Measurements from ENCODE around the gene CLSTN1.

The CLSTN1 gene

GRCh38 chr1:9867408-9868243 is 43.9 kb upstream of the CLSTN1 start:
- no peak overlapping the region for H3K4me2 ChIP-seq (ENCODE audit: low read length)
- H4K12ac ChIP-seq (ENCODE audit: low read depth, low read length) = no peak overlapping the region
- H4K91ac ChIP-seq (ENCODE audit: low read depth, low read length) = no peak overlapping the region
- no peaks in the 10 kb centered on the region for H3K27me3 ChIP-seq (ENCODE audit: insufficient read depth, low read length)
- no peak overlapping the region for H2BK120ac ChIP-seq (ENCODE audit: insufficient read depth, low read length, poor library complexity)
- H4K8ac ChIP-seq (ENCODE audit: low read depth, low read length) = no peak overlapping the region
- no peak overlapping the region for H2AK5ac ChIP-seq (ENCODE audit: low read length)
- H3K23ac ChIP-seq (ENCODE audit: low read length) = no peak overlapping the region
- no peak overlapping the region for H3K18ac ChIP-seq (ENCODE audit: low read length)
- H3K27ac ChIP-seq (ENCODE audit: low read depth, low read length) = no peak overlapping the region
- peaks cover 18 to 20% of the 10 kb centered on the region in 2 experiments for H3K36me3 ChIP-seq (ENCODE audit: control insufficient read depth in 1 of 2, insufficient read depth in 2 of 2, low read length in 2 of 2)
- H3K4ac ChIP-seq (ENCODE audit: low read depth, low read length) = no peak overlapping the region
- H3K9ac ChIP-seq (ENCODE audit: low read length) = no peak overlapping the region
- no peaks in the 10 kb centered on the region for H3K79me2 ChIP-seq (ENCODE audit: control insufficient read depth, insufficient read depth, low read length, poor library complexity)
- no peaks in the 10 kb centered on the region for H3K9me3 ChIP-seq (ENCODE audit: insufficient read depth, low read depth, low read length)
- no peak overlapping the region for H2AFZ ChIP-seq (ENCODE audit: insufficient read depth, low read length, poor library complexity)
- no peak overlapping the region for H3K4me3 ChIP-seq (ENCODE audit: low read depth, low read length)
- peak; percentile 50 to 82 for DNase-seq
- no peaks in the 10 kb centered on the region for H3K79me1 ChIP-seq (ENCODE audit: low read length)
- no peak overlapping the region for H3K14ac ChIP-seq (ENCODE audit: low read length)
- no peak overlapping the region for H2BK12ac ChIP-seq (ENCODE audit: low read length)
- H2BK5ac ChIP-seq (ENCODE audit: low read depth, low read length, poor library complexity) = no peak overlapping the region
- peaks cover 0 to 2% of the 10 kb centered on the region in 2 experiments for H3K4me1 ChIP-seq (ENCODE audit: control insufficient read depth in 1 of 2, insufficient read depth in 2 of 2, low read length in 2 of 2)
- no CpG with 5 or more reads among the region's 15 CpGs for WGBS (ENCODE audit: extremely low coverage, insufficient coverage, insufficient read length)

- Histone ChIP-seq H3K79me1 (ENCODE audit: low read length) (no peaks in the 10 kb centered on the region), H3K9ac (ENCODE audit: low read length) (no peak overlapping the region), H3K4ac (ENCODE audit: low read depth, low read length) (no peak overlapping the region), H3K14ac (ENCODE audit: low read length) (no peak overlapping the region), H2AFZ (ENCODE audit: insufficient read depth, low read length, poor library complexity) (no peak overlapping the region), H3K36me3 (ENCODE audit: control insufficient read depth in 1 of 2, insufficient read depth in 2 of 2, low read length in 2 of 2) (peaks cover 18 to 19% of the 10 kb centered on the region in 2 experiments), H4K12ac (ENCODE audit: low read depth, low read length) (no peak overlapping the region), H3K27ac (ENCODE audit: low read depth, low read length) (no peak overlapping the region), H3K27me3 (ENCODE audit: insufficient read depth, low read length) (no peaks in the 10 kb centered on the region), H3K4me3 (ENCODE audit: low read depth, low read length) (no peak overlapping the region), H3K4me1 (ENCODE audit: control insufficient read depth in 1 of 2, insufficient read depth in 2 of 2, low read length in 2 of 2) (peaks cover 0 to 3% of the 10 kb centered on the region in 2 experiments), H2BK120ac (ENCODE audit: insufficient read depth, low read length, poor library complexity) (no peak overlapping the region), H3K4me2 (ENCODE audit: low read length) (no peak overlapping the region), H2BK5ac (ENCODE audit: low read depth, low read length, poor library complexity) (no peak overlapping the region), H3K18ac (ENCODE audit: low read length) (no peak overlapping the region), H3K9me3 (ENCODE audit: insufficient read depth, low read depth, low read length) (no peaks in the 10 kb centered on the region), H4K8ac (ENCODE audit: low read depth, low read length) (no peak overlapping the region), H3K23ac (ENCODE audit: low read length) (no peak overlapping the region), H4K91ac (ENCODE audit: low read depth, low read length) (no peak overlapping the region), H2BK12ac (ENCODE audit: low read length) (no peak overlapping the region), H3K79me2 (ENCODE audit: control insufficient read depth, insufficient read depth, low read length, poor library complexity) (no peaks in the 10 kb centered on the region), H2AK5ac (ENCODE audit: low read length) (no peak overlapping the region)
- no peak for DNase-seq
- no CpG with 5 or more reads among the region's 6 CpGs for WGBS (ENCODE audit: extremely low coverage, insufficient coverage, insufficient read length)
Observed at GRCh38 chr1:9866836-9867235, 43.1 kb upstream of the CLSTN1 start.

- H3K27ac ChIP-seq (ENCODE audit: low read depth, low read length) = no peak overlapping the region
- H2BK12ac ChIP-seq (ENCODE audit: low read length) = no peak overlapping the region
- no peak overlapping the region for H4K8ac ChIP-seq (ENCODE audit: low read depth, low read length)
- H3K4ac ChIP-seq (ENCODE audit: low read depth, low read length) = no peak overlapping the region
- no peaks in the 10 kb centered on the region for H3K27me3 ChIP-seq (ENCODE audit: insufficient read depth, low read length)
- no peak overlapping the region for H2AK5ac ChIP-seq (ENCODE audit: low read length)
- no peak overlapping the region for H4K12ac ChIP-seq (ENCODE audit: low read depth, low read length)
- no peaks in the 10 kb centered on the region for H3K9me3 ChIP-seq (ENCODE audit: insufficient read depth, low read depth, low read length)
- no peak for DNase-seq
- H3K4me3 ChIP-seq (ENCODE audit: low read depth, low read length) = no peak overlapping the region
- WGBS (ENCODE audit: extremely low coverage, insufficient coverage, insufficient read length) = no CpG with 5 or more reads among the region's 2 CpGs
- H3K36me3 ChIP-seq (ENCODE audit: control insufficient read depth in 1 of 2, insufficient read depth in 2 of 2, low read length in 2 of 2) = peaks cover 10 to 18% of the 10 kb centered on the region in 2 experiments
- no peak overlapping the region for H3K18ac ChIP-seq (ENCODE audit: low read length)
- H3K4me2 ChIP-seq (ENCODE audit: low read length) = no peak overlapping the region
- H4K91ac ChIP-seq (ENCODE audit: low read depth, low read length) = no peak overlapping the region
- no peaks in the 10 kb centered on the region for H3K79me2 ChIP-seq (ENCODE audit: control insufficient read depth, insufficient read depth, low read length, poor library complexity)
- no peak overlapping the region for H3K23ac ChIP-seq (ENCODE audit: low read length)
- H3K79me1 ChIP-seq (ENCODE audit: low read length) = no peaks in the 10 kb centered on the region
- H3K14ac ChIP-seq (ENCODE audit: low read length) = no peak overlapping the region
- H3K9ac ChIP-seq (ENCODE audit: low read length) = peak overlapping the region; percentile 64
- H2BK120ac ChIP-seq (ENCODE audit: insufficient read depth, low read length, poor library complexity) = no peak overlapping the region
- H2AFZ ChIP-seq (ENCODE audit: insufficient read depth, low read length, poor library complexity) = no peak overlapping the region
- peaks cover 0 to 3% of the 10 kb centered on the region in 2 experiments for H3K4me1 ChIP-seq (ENCODE audit: control insufficient read depth in 1 of 2, insufficient read depth in 2 of 2, low read length in 2 of 2)
- no peak overlapping the region for H2BK5ac ChIP-seq (ENCODE audit: low read depth, low read length, poor library complexity)
Observed at GRCh38 chr1:9865724-9866123, 42.0 kb upstream of the CLSTN1 start.

GRCh38 chr1:9863371-9863770 is 39.6 kb upstream of the CLSTN1 start:
- Histone ChIP-seq H3K36me3 (ENCODE audit: control insufficient read depth in 1 of 2, insufficient read depth in 2 of 2, low read length in 2 of 2) (peaks cover 11% of the 10 kb centered on the region in 2 experiments), H2BK5ac (ENCODE audit: low read depth, low read length, poor library complexity) (no peak overlapping the region), H3K4me3 (ENCODE audit: low read depth, low read length) (peak overlapping the region; percentile 14), H3K23ac (ENCODE audit: low read length) (no peak overlapping the region), H3K9ac (ENCODE audit: low read length) (no peak overlapping the region), H4K91ac (ENCODE audit: low read depth, low read length) (no peak overlapping the region), H3K79me1 (ENCODE audit: low read length) (no peaks in the 10 kb centered on the region), H3K79me2 (ENCODE audit: control insufficient read depth, insufficient read depth, low read length, poor library complexity) (no peaks in the 10 kb centered on the region), H3K4me2 (ENCODE audit: low read length) (no peak overlapping the region), H2BK120ac (ENCODE audit: insufficient read depth, low read length, poor library complexity) (no peak overlapping the region), H3K4ac (ENCODE audit: low read depth, low read length) (no peak overlapping the region), H3K9me3 (ENCODE audit: insufficient read depth, low read depth, low read length) (no peaks in the 10 kb centered on the region), H2BK12ac (ENCODE audit: low read length) (no peak overlapping the region), H2AK5ac (ENCODE audit: low read length) (no peak overlapping the region), H3K27ac (ENCODE audit: low read depth, low read length) (no peak overlapping the region), H3K27me3 (ENCODE audit: insufficient read depth, low read length) (no peaks in the 10 kb centered on the region), H2AFZ (ENCODE audit: insufficient read depth, low read length, poor library complexity) (no peak overlapping the region), H3K14ac (ENCODE audit: low read length) (no peak overlapping the region), H4K8ac (ENCODE audit: low read depth, low read length) (no peak overlapping the region), H3K4me1 (ENCODE audit: control insufficient read depth in 1 of 2, insufficient read depth in 2 of 2, low read length in 2 of 2) (peaks cover 7 to 11% of the 10 kb centered on the region in 2 experiments), H4K12ac (ENCODE audit: low read depth, low read length) (no peak overlapping the region), H3K18ac (ENCODE audit: low read length) (no peak overlapping the region)
- WGBS (ENCODE audit: extremely low coverage, insufficient coverage, insufficient read length) = no CpG with 5 or more reads among the region's 10 CpGs
- no peak for DNase-seq

All from trophoblast cell (in vitro differentiated cells and primary cell).